ENCODE measurements around the gene RTN4RL1.

RTN4RL1 gene, protein sequence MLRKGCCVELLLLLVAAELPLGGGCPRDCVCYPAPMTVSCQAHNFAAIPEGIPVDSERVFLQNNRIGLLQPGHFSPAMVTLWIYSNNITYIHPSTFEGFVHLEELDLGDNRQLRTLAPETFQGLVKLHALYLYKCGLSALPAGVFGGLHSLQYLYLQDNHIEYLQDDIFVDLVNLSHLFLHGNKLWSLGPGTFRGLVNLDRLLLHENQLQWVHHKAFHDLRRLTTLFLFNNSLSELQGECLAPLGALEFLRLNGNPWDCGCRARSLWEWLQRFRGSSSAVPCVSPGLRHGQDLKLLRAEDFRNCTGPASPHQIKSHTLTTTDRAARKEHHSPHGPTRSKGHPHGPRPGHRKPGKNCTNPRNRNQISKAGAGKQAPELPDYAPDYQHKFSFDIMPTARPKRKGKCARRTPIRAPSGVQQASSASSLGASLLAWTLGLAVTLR

GRCh38 chr17:2025220-2025621, at the start of gene RTN4RL1:
Gene RTN4RL1, minus strand, starts transcription at chr17:2025334. Its CDS starts 469 bp downstream, at chr17:2024865.
- no peak within 1 kb of the TSS for H3K9ac ChIP-seq
- H3K4me1 ChIP-seq, result no peaks in the 10 kb centered on the region
- H3K27ac ChIP-seq, result no peak within 1 kb of the TSS
- H3K9me3 ChIP-seq (ENCODE audit: control insufficient read depth, low read length), result no peaks in the 10 kb centered on the region
- peak within 1 kb of the TSS; percentile 54 for H3K4me3 ChIP-seq (ENCODE audit: low read depth, low read length)
- TF ChIP-seq, protein P1, sequence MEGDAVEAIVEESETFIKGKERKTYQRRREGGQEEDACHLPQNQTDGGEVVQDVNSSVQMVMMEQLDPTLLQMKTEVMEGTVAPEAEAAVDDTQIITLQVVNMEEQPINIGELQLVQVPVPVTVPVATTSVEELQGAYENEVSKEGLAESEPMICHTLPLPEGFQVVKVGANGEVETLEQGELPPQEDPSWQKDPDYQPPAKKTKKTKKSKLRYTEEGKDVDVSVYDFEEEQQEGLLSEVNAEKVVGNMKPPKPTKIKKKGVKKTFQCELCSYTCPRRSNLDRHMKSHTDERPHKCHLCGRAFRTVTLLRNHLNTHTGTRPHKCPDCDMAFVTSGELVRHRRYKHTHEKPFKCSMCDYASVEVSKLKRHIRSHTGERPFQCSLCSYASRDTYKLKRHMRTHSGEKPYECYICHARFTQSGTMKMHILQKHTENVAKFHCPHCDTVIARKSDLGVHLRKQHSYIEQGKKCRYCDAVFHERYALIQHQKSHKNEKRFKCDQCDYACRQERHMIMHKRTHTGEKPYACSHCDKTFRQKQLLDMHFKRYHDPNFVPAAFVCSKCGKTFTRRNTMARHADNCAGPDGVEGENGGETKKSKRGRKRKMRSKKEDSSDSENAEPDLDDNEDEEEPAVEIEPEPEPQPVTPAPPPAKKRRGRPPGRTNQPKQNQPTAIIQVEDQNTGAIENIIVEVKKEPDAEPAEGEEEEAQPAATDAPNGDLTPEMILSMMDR (IDR thresholded peaks at IDR 0.05), result no peak
- H3K27me3 ChIP-seq (ENCODE audit: control insufficient read depth, insufficient read depth, low read length), result no peaks in the 10 kb centered on the region
- no peaks in the 10 kb centered on the region for H3K79me2 ChIP-seq
- H3K36me3 ChIP-seq (ENCODE audit: control insufficient read depth, insufficient read depth, low read length), result no peaks in the 10 kb centered on the region
- peak within 1 kb of the TSS; percentile 84 for H2AFZ ChIP-seq
- H3K4me2 ChIP-seq (ENCODE audit: low read length), result peak within 1 kb of the TSS; percentile 83

DNA sequence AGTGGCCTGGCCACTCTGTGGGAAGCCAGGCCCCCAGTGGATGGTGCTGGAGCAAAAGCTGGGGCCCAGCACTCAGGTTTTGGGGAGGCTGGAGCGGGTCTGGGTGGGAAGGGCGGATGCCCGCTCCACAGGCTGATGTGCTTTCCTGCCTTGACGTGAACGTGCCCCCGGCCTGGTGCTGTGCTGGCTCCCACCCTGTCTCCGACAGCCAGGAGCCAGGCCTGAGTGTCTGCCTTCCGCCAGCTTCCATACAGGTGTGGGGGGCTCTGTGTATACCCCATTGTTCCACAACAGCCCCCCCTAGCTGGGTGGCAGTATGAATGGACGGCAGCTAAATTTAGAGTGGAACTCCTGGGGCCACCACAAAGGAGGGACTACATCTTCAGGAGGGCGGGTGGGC, 49.8 kb upstream of the RTN4RL1 start:
- Histone ChIP-seq H3K9me3 (ENCODE audit: control insufficient read depth, low read length) (no peaks in the 10 kb centered on the region), H3K79me2 (no peaks in the 10 kb centered on the region), H3K4me1 (peaks cover 5% of the 10 kb centered on the region), H3K36me3 (ENCODE audit: control insufficient read depth, insufficient read depth, low read length) (no peaks in the 10 kb centered on the region), H3K4me3 (ENCODE audit: low read depth, low read length) (no peak overlapping the region), H3K9ac (no peak overlapping the region), H2AFZ (no peak overlapping the region), H3K27me3 (ENCODE audit: control insufficient read depth, insufficient read depth, low read length) (no peaks in the 10 kb centered on the region), H3K4me2 (ENCODE audit: low read length) (no peak overlapping the region), H3K27ac (peak overlapping the region; percentile 51)
- TF ChIP-seq, protein P1 (IDR thresholded peaks at IDR 0.05), result no peak

DNA sequence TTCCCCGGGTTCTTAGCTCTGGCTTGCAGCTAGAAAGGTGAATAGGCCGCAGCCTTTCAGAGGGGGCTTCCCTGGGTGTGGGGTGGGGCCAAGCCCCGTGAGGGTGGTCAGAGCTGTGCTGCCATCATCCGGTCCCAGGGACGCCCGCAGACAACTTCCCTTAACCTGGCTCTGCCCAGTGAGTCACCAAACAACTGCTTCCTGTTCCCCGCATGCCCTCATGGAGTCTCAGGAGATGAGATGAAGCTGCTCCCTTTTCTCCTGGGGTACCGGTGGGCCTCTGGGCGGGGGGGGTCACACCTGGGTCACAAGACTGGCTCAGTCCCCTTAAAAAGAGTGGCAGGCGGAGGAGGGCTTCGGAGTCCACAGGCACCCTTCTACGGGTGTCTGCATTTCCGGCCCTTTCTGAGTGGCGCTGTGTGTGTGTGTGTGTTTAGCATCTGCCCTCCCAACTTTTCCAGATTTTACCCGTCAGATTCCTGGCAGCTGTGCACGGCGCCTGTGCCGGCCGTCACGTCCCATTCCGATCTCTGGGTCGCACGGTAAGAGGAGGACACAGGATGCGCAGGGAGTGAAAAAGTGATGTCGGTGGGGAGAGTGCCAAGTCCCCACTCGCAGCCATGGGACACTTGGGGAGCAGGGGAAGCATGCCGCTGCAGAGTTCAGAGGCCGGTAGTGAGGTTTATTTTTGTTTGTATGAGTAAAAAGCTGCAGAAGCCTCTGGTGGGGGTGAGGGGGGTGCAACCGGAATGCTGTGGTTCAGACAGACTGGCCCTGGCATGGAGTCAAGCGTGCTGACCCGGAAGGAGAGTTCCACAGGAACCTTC, 46.5 kb upstream of the RTN4RL1 start:
- Histone ChIP-seq H2AFZ (no peak overlapping the region), H3K4me3 (ENCODE audit: low read depth, low read length) (no peak overlapping the region), H3K4me2 (ENCODE audit: low read length) (no peak overlapping the region), H3K36me3 (ENCODE audit: control insufficient read depth, insufficient read depth, low read length) (no peaks in the 10 kb centered on the region), H3K9ac (no peak overlapping the region), H3K9me3 (ENCODE audit: control insufficient read depth, low read length) (no peaks in the 10 kb centered on the region), H3K4me1 (peaks cover 5% of the 10 kb centered on the region), H3K79me2 (no peaks in the 10 kb centered on the region), H3K27ac (peak overlapping the region; percentile 73), H3K27me3 (ENCODE audit: control insufficient read depth, insufficient read depth, low read length) (no peaks in the 10 kb centered on the region)
- TF ChIP-seq, protein P1 (IDR thresholded peaks at IDR 0.05), result no peak

- peak overlapping the region; percentile 73 for H3K27ac ChIP-seq
- H3K79me2 ChIP-seq, result no peaks in the 10 kb centered on the region
- no peak overlapping the region for H3K4me2 ChIP-seq (ENCODE audit: low read length)
- H3K36me3 ChIP-seq (ENCODE audit: control insufficient read depth, insufficient read depth, low read length), result no peaks in the 10 kb centered on the region
- H3K9ac ChIP-seq, result no peak overlapping the region
- H3K4me1 ChIP-seq, result peaks cover 5% of the 10 kb centered on the region
- no peak overlapping the region for H2AFZ ChIP-seq
- H3K4me3 ChIP-seq (ENCODE audit: low read depth, low read length), result no peak overlapping the region
- no peaks in the 10 kb centered on the region for H3K27me3 ChIP-seq (ENCODE audit: control insufficient read depth, insufficient read depth, low read length)
- H3K9me3 ChIP-seq (ENCODE audit: control insufficient read depth, low read length), result no peaks in the 10 kb centered on the region
- TF ChIP-seq, protein P1 (IDR thresholded peaks at IDR 0.05), result no peak
These were observed 45.9 kb upstream of the RTN4RL1 start for GRCh38 chr17:2071024-2071385.
